Measurements from ENCODE around the gene FXYD5. TPM values are rescaled to one million over a fixed set of nuclear protein-coding genes. Genes with fewer than 3 reads are reported as not detected.

The FXYD5 gene
- total RNA-seq, 1 experiment from 2014 or later, result 100 TPM

GRCh38 chr19:35214766-35215422 lies 60.4 kb downstream of the FXYD5 start:
- Histone ChIP-seq H3K9me3 (ENCODE audit: control insufficient read depth, low read depth, low read length) (no peaks in the 10 kb centered on the region), H3K23me2 (ENCODE audit: insufficient read length, low read depth, low read length, poor library complexity, severe bottlenecking) (no peaks in the 10 kb centered on the region), H3K27me3 (ENCODE audit: insufficient read depth, low read length) (no peaks in the 10 kb centered on the region), H2AFZ (ENCODE audit: low read length) (no peak overlapping the region), H2BK15ac (ENCODE audit: low read depth, low read length) (no peak overlapping the region), H3T11ph (ENCODE audit: low read length) (no peak overlapping the region), H3K14ac (ENCODE audit: insufficient read depth, low read length) (no peak overlapping the region), H4K91ac (ENCODE audit: insufficient read length, low read depth, low read length) (no peak overlapping the region), H3K27ac (ENCODE audit: insufficient read length, low read depth, low read length) (no peak overlapping the region), H3K23ac (ENCODE audit: insufficient read length, low read depth, low read length) (no peak overlapping the region), H3K4ac (ENCODE audit: low read depth, low read length) (no peak overlapping the region), H3K9ac (ENCODE audit: extremely low read depth, insufficient read length, low read length) (no peak overlapping the region), H2BK20ac (ENCODE audit: low read depth, low read length, poor library complexity, severe bottlenecking) (no peak overlapping the region), H2BK5ac (ENCODE audit: insufficient read length, low read length) (no peak overlapping the region), H3K56ac (ENCODE audit: insufficient read length, low read depth, low read length) (no peak overlapping the region), H3K4me1 (ENCODE audit: insufficient read depth, low read length) (0 out of 2 replicates have a peak, but pooled peaks cover 2% of the 10 kb centered on the region), H2BK12ac (ENCODE audit: insufficient read length, low read depth, low read length) (no peak overlapping the region), H2AK5ac (ENCODE audit: insufficient read length, low read length) (no peak overlapping the region), H4K5ac (ENCODE audit: insufficient read length, low read depth, low read length) (no peak overlapping the region), H3K4me2 (ENCODE audit: insufficient read depth, insufficient read length, low read length) (no peak overlapping the region), H4K20me1 (ENCODE audit: control insufficient read depth, insufficient read depth, insufficient read length) (no peaks in the 10 kb centered on the region), H3K18ac (ENCODE audit: insufficient read length, low read depth, low read length) (no peak overlapping the region), H3K79me2 (ENCODE audit: insufficient read depth, low read length) (no peaks in the 10 kb centered on the region), H4K8ac (replicated peaks; ENCODE audit: insufficient read length, low read depth, low read length) (no peak overlapping the region), H3K79me1 (ENCODE audit: insufficient read depth, low read depth, low read length, poor library complexity, severe bottlenecking) (no peaks in the 10 kb centered on the region), H2BK120ac (ENCODE audit: low read depth, low read length, poor library complexity, severe bottlenecking) (no peak overlapping the region)
- H3K36me3 Mint-ChIP-seq (ENCODE audit: insufficient read depth in 1 of 3, low read depth in 3 of 3), result peaks cover 0 to 5% (median 5%) of the 10 kb centered on the region in 3 experiments; a peak in 5 of 7 replicates
- WGBS (ENCODE audit: extremely low coverage, insufficient read length, low lambda C conversion rate), result no CpG with 5 or more reads among the region's 7 CpGs
- peaks cover 13 to 16% of the 10 kb centered on the region in 2 experiments for H3K4me1 Mint-ChIP-seq
- peaks cover 7 to 13% of the 10 kb centered on the region in 2 experiments for H3K9me3 Mint-ChIP-seq
- no peak for DNase-seq
- no peak overlapping the region for H3K27ac Mint-ChIP-seq
- TF ChIP-seq CTCF (conservative IDR thresholded peaks at IDR 0.05), result no peak
- H3K4me3 Mint-ChIP-seq, result no peak overlapping the region
- peaks cover 3% of the 10 kb centered on the region for H3K27me3 Mint-ChIP-seq (ENCODE audit: low read depth)
